ENCODE measurements around the gene PRSS36. TPM values are rescaled to one million over a fixed set of nuclear protein-coding genes. Genes with fewer than 3 reads are reported as not detected.
A peak's percentile ranks its signal among the peaks of the same experiment; 100 is the strongest.
"Not testable (repeated sequence)": the region's sequence is repeated elsewhere in the genome, so short reads cannot be mapped to it uniquely, and the experiment has no call there.

PRSS36 gene
- total and polyA plus RNA-seq, 8 donors: 0.87 to 26.3 (median 2.7) TPM; not detected in 2

DNA sequence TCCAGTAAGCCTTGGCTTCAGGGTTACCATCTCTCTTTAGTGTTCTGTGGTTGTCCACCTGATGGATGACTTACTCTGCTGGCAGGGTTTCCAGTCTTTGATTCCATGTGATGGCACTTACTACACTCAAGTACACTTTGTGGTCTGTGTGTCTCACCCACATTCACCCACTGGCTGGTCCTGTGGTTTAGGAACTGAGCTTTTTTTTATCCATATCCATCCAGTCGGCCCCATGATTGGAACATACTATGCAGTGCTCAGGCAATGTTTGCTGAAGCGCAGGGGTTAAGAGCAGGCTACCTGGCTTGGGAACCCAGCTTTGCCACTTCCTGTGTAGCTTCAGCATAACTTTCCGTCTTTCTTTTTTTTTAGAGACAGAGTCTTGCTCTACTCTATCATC, 27.3 kb upstream of the PRSS36 start:
- intact Hi-C loops (cut with DNase I; ENCODE audit: low total_unique reads): no loop called here
- TF ChIP-seq, protein P1, sequence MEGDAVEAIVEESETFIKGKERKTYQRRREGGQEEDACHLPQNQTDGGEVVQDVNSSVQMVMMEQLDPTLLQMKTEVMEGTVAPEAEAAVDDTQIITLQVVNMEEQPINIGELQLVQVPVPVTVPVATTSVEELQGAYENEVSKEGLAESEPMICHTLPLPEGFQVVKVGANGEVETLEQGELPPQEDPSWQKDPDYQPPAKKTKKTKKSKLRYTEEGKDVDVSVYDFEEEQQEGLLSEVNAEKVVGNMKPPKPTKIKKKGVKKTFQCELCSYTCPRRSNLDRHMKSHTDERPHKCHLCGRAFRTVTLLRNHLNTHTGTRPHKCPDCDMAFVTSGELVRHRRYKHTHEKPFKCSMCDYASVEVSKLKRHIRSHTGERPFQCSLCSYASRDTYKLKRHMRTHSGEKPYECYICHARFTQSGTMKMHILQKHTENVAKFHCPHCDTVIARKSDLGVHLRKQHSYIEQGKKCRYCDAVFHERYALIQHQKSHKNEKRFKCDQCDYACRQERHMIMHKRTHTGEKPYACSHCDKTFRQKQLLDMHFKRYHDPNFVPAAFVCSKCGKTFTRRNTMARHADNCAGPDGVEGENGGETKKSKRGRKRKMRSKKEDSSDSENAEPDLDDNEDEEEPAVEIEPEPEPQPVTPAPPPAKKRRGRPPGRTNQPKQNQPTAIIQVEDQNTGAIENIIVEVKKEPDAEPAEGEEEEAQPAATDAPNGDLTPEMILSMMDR (IDR thresholded peaks at IDR 0.05): no peak
- TF ChIP-seq POLR2AphosphoS5 (IDR thresholded peaks at IDR 0.05): no peak
- no peak for TF ChIP-seq POLR2A (IDR thresholded peaks at IDR 0.05)
- TF ChIP-seq EP300 (IDR thresholded peaks at IDR 0.05): no peak
- Histone ChIP-seq H3K27me3 (no peaks in the 10 kb centered on the region), H3K4me1 (peaks cover 11 to 25% (median 23%) of the 10 kb centered on the region in 4 donors), H3K27ac (no peak overlapping the region), H3K9me3 (no peaks in the 10 kb centered on the region), H3K36me3 (peaks cover 0 to under 1% (median under 1%) of the 10 kb centered on the region in 4 donors), H3K4me3 (no peak overlapping the region)
- peak in 1 of 2 donors; percentile 30 for DNase-seq
- 55 to 71% (median 58%) methylated on average over 3 of the region's 3 CpGs for WGBS, 5 donors

GRCh38 chr16:31170048-31170447, 20.2 kb upstream of the PRSS36 start:
- H3K9me3 ChIP-seq; H3K36me3 ChIP-seq; H3K27me3 ChIP-seq; H3K4me3 ChIP-seq; H3K4me1 ChIP-seq; intact Hi-C loops (cut with DNase I; ENCODE audit: low total_unique reads); H3K27ac ChIP-seq: not testable (repeated sequence)
- WGBS, 5 donors: no CpG with 5 or more reads among the region's 2 CpGs
- peak in 1 of 2 donors; percentile 24 for DNase-seq

DNA sequence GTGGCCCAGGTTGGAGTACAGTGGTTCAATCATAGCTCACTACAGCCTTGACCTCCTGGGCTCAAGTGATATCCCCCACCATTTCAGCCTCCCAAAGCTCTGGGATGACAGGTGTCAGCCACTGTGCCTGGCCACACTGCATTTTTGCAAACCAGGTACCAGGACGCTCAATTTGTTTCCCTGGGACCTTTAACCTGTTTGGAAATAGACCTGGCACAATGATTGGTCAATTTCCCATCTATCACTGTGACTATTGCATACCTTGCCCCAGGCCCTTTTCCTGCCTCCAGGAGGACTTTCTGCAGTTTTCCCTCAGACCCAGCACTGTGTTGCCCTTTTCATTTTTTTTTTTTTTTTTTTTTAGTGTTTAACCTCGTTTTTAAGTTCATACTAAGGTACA, 19.0 kb upstream of the PRSS36 start:
- Histone ChIP-seq H3K27me3 (no peaks in the 10 kb centered on the region), H3K36me3 (no peaks in the 10 kb centered on the region), H3K4me3 (no peak overlapping the region), H3K4me1 (no peaks in the 10 kb centered on the region), H3K9me3 (no peaks in the 10 kb centered on the region), H3K27ac (no peak overlapping the region)
- TF ChIP-seq, protein P1 (IDR thresholded peaks at IDR 0.05): no peak
- TF ChIP-seq POLR2AphosphoS5 (IDR thresholded peaks at IDR 0.05): no peak
- no peak for TF ChIP-seq EP300 (IDR thresholded peaks at IDR 0.05)
- no peak for TF ChIP-seq POLR2A (IDR thresholded peaks at IDR 0.05)
- 43 to 79% (median 52%) methylated on average over 2 of the region's 2 CpGs for WGBS, 5 donors
- intact Hi-C loops (cut with DNase I; ENCODE audit: low total_unique reads): no loop called here
- DNase-seq: no peak

DNA sequence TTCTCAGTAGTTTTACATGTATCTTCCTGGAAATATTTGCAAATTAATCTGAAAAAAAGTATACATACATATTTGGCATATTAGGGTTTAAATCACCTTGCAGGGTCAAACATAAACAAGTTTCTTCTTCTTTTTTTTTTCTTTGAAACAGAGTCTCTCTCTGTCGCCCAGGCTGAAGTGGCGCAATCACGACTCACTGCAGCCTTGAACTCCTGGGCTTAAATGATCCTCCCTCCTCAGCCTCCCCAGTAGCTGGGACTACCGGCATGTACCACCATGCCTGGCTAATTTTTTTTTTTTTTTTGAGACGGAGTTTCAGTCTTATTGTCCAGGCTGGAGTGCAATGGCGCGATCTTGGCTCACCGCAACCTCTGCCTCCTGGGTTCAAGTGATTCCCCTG, 17.4 kb upstream of the PRSS36 start:
- TF ChIP-seq, protein P1 (IDR thresholded peaks at IDR 0.05): no peak
- TF ChIP-seq EP300 (IDR thresholded peaks at IDR 0.05) (no peak), POLR2A (IDR thresholded peaks at IDR 0.05) (no peak), POLR2AphosphoS5 (IDR thresholded peaks at IDR 0.05) (no peak)
- H3K4me1 ChIP-seq: no peaks in the 10 kb centered on the region

GRCh38 chr16:31157136-31157535, 7.3 kb upstream of the PRSS36 start:
- Histone ChIP-seq H3K27ac (no peak overlapping the region), H3K9me3 (no peaks in the 10 kb centered on the region), H3K36me3 (no peaks in the 10 kb centered on the region), H3K4me1 (peaks cover 0 to 10% (median 3%) of the 10 kb centered on the region in 4 donors), H3K4me3 (no peak overlapping the region), H3K27me3 (peaks cover 0 to 14% (median 0%) of the 10 kb centered on the region in 3 donors)
- intact Hi-C loops (cut with DNase I; ENCODE audit: low total_unique reads): no loop called here
- TF ChIP-seq POLR2AphosphoS5 (IDR thresholded peaks at IDR 0.05): no peak
- TF ChIP-seq, protein P1 (IDR thresholded peaks at IDR 0.05): no peak
- WGBS, 5 donors: 16 to 33% (median 27%) methylated on average over 8 of the region's 8 CpGs
- DNase-seq: no peak

More for the DNA sequence above, 17.4 kb upstream of the PRSS36 start:
- DNase-seq: no peak
- Histone ChIP-seq H3K36me3 (no peaks in the 10 kb centered on the region), H3K27ac (no peak overlapping the region), H3K9me3 (no peaks in the 10 kb centered on the region), H3K27me3 (no peaks in the 10 kb centered on the region), H3K4me3 (no peak overlapping the region)
- WGBS, 5 donors: 89 to 94% (median 91%) methylated on average over 8 of the region's 8 CpGs
- intact Hi-C loops (cut with DNase I; ENCODE audit: low total_unique reads): no loop called here

GRCh38 chr16:31150976-31151375, 1.1 kb upstream of the PRSS36 start:
- Histone ChIP-seq H3K4me1 (peaks cover 0 to 16% (median 10%) of the 10 kb centered on the region in 4 donors), H3K27me3 (peaks cover 0 to 44% (median 7%) of the 10 kb centered on the region in 3 donors)
- H3K27ac ChIP-seq; intact Hi-C loops (cut with DNase I; ENCODE audit: low total_unique reads); H3K36me3 ChIP-seq; H3K4me3 ChIP-seq; DNase-seq; H3K9me3 ChIP-seq: not testable (repeated sequence)
- 73 to 90% (median 79%) methylated on average over 6 of the region's 6 CpGs for WGBS, 5 donors
